Transverse colon (tissue), 4 donors: ENCODE measurements around the gene CSF1R. TPM values are rescaled to one million over a fixed set of nuclear protein-coding genes. Genes with fewer than 3 reads are reported as not detected.

Experiments
- DNase-seq: peaks from one replicate; pipeline ENCODE4 v3.0.0-alpha.2; 2019
- H3K27ac ChIP-seq, 4 donors: fragments of 200-600 bp; sonication (generic); 2 replicates each; pipeline ENCODE4 v1.5.1; 2016 to 2018; ENCODE audit warnings: inconsistent platforms in 4 of 4
- H3K27me3 ChIP-seq: fragments of 200-600 bp; sonication (generic); 2 replicates; pipeline ENCODE4 v1.5.1; 2017; ENCODE audit warnings: inconsistent platforms
- H3K36me3 ChIP-seq, 4 donors: fragments of 200-600 bp; sonication (generic); 2 replicates each; pipeline ENCODE4 v1.5.1; 2017 to 2019; ENCODE audit warnings: inconsistent platforms in 4 of 4
- H3K4me1 ChIP-seq, 4 donors: fragments of 200-600 bp; sonication (generic); 2 replicates each; pipeline ENCODE4 v1.5.1; 2017 to 2020; ENCODE audit warnings: inconsistent platforms in 4 of 4
- H3K4me3 ChIP-seq, 4 donors: fragments of 200-600 bp; sonication (generic); 1 replicate in 1 of 4; 2 replicates in 3 of 4; pipeline versions ENCODE4 v1.5.1 to v1.6.1; 2017 to 2019; ENCODE audit warnings: inconsistent platforms in 4 of 4
- H3K9me3 ChIP-seq, 2 donors: fragments of 200-600 bp; sonication (generic); 2 replicates each; pipeline ENCODE4 v1.5.1; 2017 to 2019; ENCODE audit warnings: inconsistent platforms in 2 of 2
- CTCF ChIP-seq, 5 experiments: fragments of 200-600 bp in 3 of 5; fragments of 450-650 bp in 2 of 5; sonication (generic) in 3 of 5; IDR thresholded peaks; 1 replicate in 2 of 5; 2 replicates in 3 of 5; pipeline ENCODE4 v1.5.1; 2016 to 2017; ENCODE audit warnings: antibody characterized with exemption in 5 of 5, inconsistent platforms in 3 of 5, mild to moderate bottlenecking in 2 of 5, moderate library complexity in 1 of 5
- EP300 ChIP-seq: sonication (generic); formaldehyde crosslinking; IDR thresholded peaks from one replicate; pipeline ENCODE4 v1.6.1; 2017; ENCODE audit warnings: antibody characterized with exemption, low read depth
- POLR2A ChIP-seq: fragments of 450-650 bp; IDR thresholded peaks from one replicate; pipeline ENCODE4 v1.6.1; 2016; ENCODE audit warnings: antibody characterized with exemption, mild to moderate bottlenecking, moderate library complexity
- POLR2AphosphoS5 ChIP-seq, 3 donors: sonication (generic); formaldehyde crosslinking; IDR thresholded peaks; one replicate each; pipeline ENCODE4 v1.6.1; 2016; ENCODE audit warnings: antibody characterized with exemption in 3 of 3
- WGBS, 2 donors: methylation state at CpG; one replicate each; pipeline ENCODE4 v1.1.5; 2018; ENCODE audit warnings: low coverage in 1 of 2; 5-methylcytosine and 5-hydroxymethylcytosine counted together
- in situ Hi-C, 4 donors: fragments of 200-750 bp; cut with MboI; loops; one replicate each; pipeline versions ENCODE4 v1.15.0 to v1.15.1; 2017; ENCODE audit warnings: low sequenced_read_pairs in 3 of 4, low pct_ligation_motif_present in 1 of 4, low pct_unique_long_range_greater_than_20kb in 1 of 4
- intact Hi-C: fragments of 100-400 bp; cut with DNase I; formaldehyde crosslinking; loops from one replicate; pipeline ENCODE4 v1.15.1; 2023; ENCODE audit warnings: low total_unique reads
- total RNA-seq, 4 donors: library from RNA; depleted of rRNA; stranded (reverse); fragments of >200 nt; gene quantifications; one replicate each; pipeline ENCODE4 v1.1.0, GENCODE V29; 2016

CSF1R gene
- total RNA-seq, 4 donors from 2014 or later = 0.60 to 38.9 (median 14.7) TPM

DNA sequence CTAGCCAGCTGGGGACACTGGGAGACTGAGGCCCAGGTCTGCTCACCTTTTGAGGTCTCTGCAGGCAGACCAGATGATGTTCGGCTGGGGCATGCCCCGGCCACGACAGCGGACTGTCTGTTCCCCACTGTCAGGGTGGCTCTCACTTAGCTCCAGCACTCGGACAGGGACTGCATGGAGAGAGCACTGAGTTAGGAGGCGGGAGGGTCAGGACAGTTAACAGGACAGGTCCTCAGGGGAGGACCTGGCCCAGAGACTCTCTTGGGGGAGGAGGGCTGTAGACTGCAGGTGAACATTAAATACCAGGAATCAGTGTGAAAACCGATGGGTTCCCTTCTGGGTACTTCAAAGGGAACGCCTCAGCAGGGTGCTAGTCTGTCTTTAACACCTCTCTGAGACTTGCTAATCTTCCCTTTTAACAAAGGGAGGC is 44.2 kb upstream of the CSF1R start:
- in situ Hi-C loops = loop anchor here in 2 of 4 donors (25.0 kb wide), 1 partner anchor 307 kb away; the partner anchor contains the start of gene RPS14 (in 2 of the 2)
- Histone ChIP-seq H3K4me1 (peaks cover 3 to 18% (median 16%) of the 10 kb centered on the region in 4 donors), H3K4me3 (no peak overlapping the region), H3K9me3 (no peaks in the 10 kb centered on the region), H3K27ac (no peak overlapping the region), H3K27me3 (no peaks in the 10 kb centered on the region), H3K36me3 (no peaks in the 10 kb centered on the region)
- no peak for DNase-seq
- WGBS, 2 donors = 84 to 94% methylated on average over 3 to 8 of the region's 8 CpGs
- TF ChIP-seq POLR2AphosphoS5 (IDR thresholded peaks at IDR 0.05) (no peak), CTCF (IDR thresholded peaks at IDR 0.05) (no peak), POLR2A (no peak), EP300 (no peak)
- intact Hi-C loops = loop anchor here (2.0 kb wide), 1 partner anchor 86 kb away; no protein-coding TSS in a partner anchor

DNA sequence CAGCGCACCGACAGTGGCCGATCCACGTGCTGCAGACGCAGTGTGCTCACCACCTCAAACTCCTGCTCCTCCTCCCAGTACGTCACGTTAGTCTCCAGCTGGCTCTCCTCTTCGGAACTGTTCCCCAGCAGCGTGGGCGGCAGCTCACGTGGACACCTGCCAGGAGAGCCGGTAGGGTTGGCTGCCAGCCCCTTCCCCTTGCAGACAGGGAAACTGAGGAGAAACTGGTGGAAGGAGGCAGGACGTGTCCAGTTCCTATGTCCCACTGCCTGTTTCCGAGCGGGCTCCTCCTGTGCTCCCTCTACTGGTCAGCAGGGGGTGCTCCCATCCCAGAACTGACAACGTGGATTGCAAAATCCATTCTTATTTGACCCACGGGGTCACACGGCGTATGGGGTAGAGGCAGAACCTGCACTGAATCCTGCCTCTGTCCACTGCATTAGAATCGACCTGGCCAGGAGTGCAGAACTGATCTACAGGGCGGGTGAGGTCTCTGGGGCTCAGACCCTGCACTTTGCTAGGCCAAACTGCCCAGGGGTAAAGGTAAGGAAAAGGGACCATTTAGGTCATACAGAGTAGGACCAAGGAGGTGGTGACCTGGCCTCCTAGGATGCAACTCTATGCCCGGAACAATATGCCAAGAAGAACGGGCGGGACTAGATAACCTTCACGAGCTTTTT is 43.6 kb upstream of the CSF1R start:
- DNase-seq = peak; percentile 79
- H3K36me3 ChIP-seq = no peaks in the 10 kb centered on the region
- no peak overlapping the region for H3K4me3 ChIP-seq
- H3K4me1 ChIP-seq = peaks cover 3 to 18% (median 16%) of the 10 kb centered on the region in 4 donors
- intact Hi-C loops = loop anchor here (2.0 kb wide), 1 partner anchor 87 kb away; no protein-coding TSS in a partner anchor
- H3K9me3 ChIP-seq = no peaks in the 10 kb centered on the region
- peak; percentile 92 to 95 (median 94) for TF ChIP-seq CTCF (IDR thresholded peaks at IDR 0.05)
- TF ChIP-seq POLR2AphosphoS5 (IDR thresholded peaks at IDR 0.05) = no peak
- H3K27me3 ChIP-seq = no peaks in the 10 kb centered on the region
- WGBS, 2 donors = 36% methylated on average over 25 of the region's 25 CpGs; no CpG with 5 or more reads in 1 of the 2 donors
- peak overlapping the region in 1 of 4 donors; percentile 4 for H3K27ac ChIP-seq
- in situ Hi-C loops = loop anchor here in 2 of 4 donors (25.0 kb wide), 1 partner anchor 307 kb away; the partner anchor contains the start of gene RPS14 (in 2 of the 2)

DNA sequence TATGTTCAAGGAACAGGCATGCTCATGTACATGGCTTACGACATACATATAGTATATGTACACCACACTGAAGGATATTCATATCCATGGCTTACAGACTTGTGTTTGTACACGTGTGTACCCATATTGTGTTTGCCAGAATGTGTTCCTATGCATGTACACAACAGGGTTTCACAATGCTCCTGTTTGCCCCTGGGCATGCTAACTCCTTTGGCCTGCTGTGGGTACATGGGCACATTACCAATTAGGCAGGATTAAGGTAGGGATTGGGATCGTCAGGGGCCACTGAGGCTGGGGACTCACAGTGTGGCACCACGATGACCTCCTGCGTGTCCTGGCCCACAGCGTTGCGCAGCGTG is 43.1 kb upstream of the CSF1R start:
- in situ Hi-C loops = loop anchor here in 2 of 4 donors (25.0 kb wide), 1 partner anchor 308 kb away; the partner anchor contains the start of gene RPS14 (in 2 of the 2)
- H3K4me1 ChIP-seq = peaks cover 3 to 18% (median 16%) of the 10 kb centered on the region in 4 donors
- H3K36me3 ChIP-seq = no peaks in the 10 kb centered on the region
- H3K27ac ChIP-seq = peak overlapping the region in 1 of 4 donors; percentile 4
- 69 to 100% methylated on average over 1 to 8 of the region's 8 CpGs for WGBS, 2 donors
- H3K27me3 ChIP-seq = no peaks in the 10 kb centered on the region
- no peaks in the 10 kb centered on the region for H3K9me3 ChIP-seq
- no peak for DNase-seq
- intact Hi-C loops = no loop called here
- H3K4me3 ChIP-seq = no peak overlapping the region
- TF ChIP-seq EP300 (no peak), POLR2A (no peak), CTCF (IDR thresholded peaks at IDR 0.05) (no peak), POLR2AphosphoS5 (IDR thresholded peaks at IDR 0.05) (no peak)

DNA sequence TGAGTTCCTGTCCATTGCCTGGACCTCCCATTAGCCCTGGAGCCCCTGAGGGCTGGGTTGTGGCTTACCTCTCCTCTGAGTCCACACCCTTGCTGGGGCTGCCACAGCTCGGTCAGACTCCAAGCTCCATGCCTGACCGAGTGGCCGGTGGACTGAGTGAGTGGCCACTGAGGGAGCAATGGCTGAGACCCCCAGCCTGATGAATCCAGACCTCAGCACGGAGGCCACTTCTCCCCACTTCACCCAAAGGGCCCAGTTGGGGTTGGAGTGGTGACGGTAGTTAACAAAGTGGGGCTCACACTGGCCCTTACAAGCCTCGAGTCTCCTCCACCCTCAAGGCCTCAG is 40.5 kb upstream of the CSF1R start:
- Histone ChIP-seq H3K4me1 (peaks cover 3 to 20% (median 9%) of the 10 kb centered on the region in 4 donors), H3K36me3 (no peaks in the 10 kb centered on the region), H3K9me3 (no peaks in the 10 kb centered on the region), H3K4me3 (no peak overlapping the region), H3K27me3 (no peaks in the 10 kb centered on the region), H3K27ac (no peak overlapping the region)
- DNase-seq = no peak
- intact Hi-C loops = no loop called here
- in situ Hi-C loops = loop anchor here in 2 of 4 donors (25.0 kb wide), 1 partner anchor 310 kb away; the partner anchor contains the start of gene RPS14 (in 2 of the 2)
- 89% methylated on average over 6 of the region's 6 CpGs; no CpG with 5 or more reads in 1 of the 2 donors for WGBS, 2 donors
- TF ChIP-seq POLR2A (no peak), EP300 (no peak), POLR2AphosphoS5 (IDR thresholded peaks at IDR 0.05) (no peak), CTCF (IDR thresholded peaks at IDR 0.05) (no peak)
